ENCODE measurements around the gene PTPN14.

The PTPN14 gene

DNA sequence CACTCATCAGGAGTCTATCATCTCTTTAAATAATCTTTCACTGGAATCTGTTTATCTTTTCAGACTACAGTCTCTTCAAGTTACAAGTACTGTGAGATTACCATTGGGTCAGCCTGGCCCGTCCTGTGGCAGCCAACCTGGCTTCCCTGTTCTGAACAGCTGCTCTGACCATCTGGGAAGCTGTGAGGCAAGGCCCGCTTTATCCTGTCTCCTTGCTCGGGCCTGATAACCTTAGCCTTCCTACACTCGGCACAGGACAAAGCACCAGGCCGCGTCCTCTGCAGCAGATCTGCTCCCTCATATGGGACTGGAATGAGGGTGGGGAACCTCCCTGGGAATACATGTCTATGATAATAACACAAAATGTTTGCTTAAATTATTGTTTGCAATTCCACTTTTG is 113.3 kb downstream of the PTPN14 start:
- no peak for DNase-seq (ENCODE audit: low read depth in 2 of 3, low spot score in 2 of 3)

DNA sequence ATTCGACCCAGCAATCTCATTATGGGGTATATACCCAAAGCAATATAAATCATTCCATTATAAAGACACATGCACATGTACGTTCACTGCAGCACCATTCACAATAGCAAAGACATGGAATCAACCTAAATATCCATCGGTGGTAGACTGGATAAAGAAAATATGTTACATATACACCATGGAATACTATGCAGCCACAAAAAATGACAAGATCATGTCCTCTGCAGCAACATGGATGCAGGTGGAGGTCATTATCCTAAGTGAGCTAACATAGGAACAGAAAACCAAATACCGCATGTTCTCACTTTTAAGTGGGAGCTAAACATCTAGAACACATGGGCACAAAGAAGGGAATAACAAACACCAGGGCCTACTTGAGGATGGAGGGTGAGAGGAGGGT is 115.5 kb downstream of the PTPN14 start:
- no peak for DNase-seq (ENCODE audit: low read depth in 2 of 3, low spot score in 2 of 3)

DNA sequence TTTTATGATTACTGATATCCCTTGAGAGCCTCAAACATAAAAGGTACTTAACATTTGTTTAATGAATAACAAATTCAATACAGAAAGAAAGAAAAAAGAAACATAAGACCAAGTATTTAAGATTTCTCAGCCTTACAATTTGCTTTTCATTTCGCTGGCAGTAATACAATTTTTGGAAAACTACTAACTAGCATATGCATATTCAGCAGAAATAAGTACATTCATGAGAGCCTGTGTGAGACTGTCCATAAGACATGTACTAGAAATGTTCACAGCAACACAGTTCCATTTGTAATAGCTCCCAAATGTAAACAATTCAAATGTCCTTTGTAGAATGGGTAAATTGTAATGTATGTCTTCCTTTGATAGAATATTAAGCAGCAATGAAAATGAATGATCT is 119.2 kb downstream of the PTPN14 start:
- DNase-seq (ENCODE audit: low read depth in 2 of 3, low spot score in 2 of 3) = no peak

DNA sequence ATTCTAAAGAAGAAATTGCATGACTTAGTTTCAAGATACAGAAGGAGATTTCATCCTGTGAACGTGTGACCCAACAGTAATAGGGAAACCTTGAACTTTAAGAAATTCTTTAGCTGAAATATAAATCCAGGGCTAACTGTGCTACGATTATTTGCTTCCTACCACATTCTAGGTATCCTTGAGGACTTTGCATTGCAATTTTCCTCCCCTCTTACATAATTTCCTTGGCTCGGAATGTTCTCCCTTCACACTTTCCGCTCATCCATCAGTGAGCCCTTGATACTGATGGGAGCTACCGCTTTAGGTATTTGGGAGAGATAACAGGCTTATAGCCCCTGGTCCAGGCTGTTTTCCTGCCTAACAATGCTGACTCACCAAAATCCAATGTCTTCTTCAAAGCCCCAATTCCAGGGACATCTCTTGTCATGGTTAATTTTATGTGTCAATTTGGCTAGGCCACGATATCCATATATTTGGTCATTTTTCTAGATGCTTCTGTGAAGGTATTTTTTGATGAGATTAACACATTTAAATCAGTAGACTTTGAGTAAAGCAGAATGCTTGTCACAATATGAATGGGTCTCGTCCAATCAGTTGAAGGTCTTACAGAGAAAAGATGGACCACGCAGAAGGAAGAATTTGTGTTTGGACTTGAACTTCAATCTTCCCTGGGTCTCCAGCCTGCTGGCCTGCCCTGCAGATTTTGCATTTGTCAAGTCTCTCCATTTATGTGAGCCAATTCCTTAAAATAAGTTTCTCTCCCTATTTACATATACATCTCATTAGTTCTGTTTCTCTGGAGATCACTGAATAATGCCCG is 121.2 kb downstream of the PTPN14 start:
- no peak for DNase-seq (ENCODE audit: low read depth in 2 of 3, low spot score in 2 of 3)

DNA sequence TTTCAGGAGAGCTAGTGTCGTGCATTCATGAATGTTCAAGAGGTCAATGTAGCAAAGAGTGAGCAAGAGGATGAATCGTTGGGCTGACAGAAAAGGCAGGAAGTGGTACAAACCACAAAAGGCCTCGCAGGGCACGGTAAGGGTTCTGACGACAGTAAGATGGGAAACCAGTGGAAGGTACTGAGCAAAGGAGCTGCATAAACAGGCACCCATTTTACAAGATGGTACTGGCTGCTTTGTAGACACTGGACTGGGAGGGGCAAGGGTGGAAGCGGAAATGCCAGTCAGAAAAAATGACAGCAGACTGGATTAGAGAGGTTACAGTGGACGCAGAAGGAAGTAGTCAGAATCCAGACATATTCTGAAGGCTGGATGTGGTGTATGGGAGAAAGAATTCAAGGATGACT is 123.5 kb downstream of the PTPN14 start:
- peak in 2 of 3 experiments; percentile 21 to 32 for DNase-seq (ENCODE audit: low read depth in 2 of 3, low spot score in 2 of 3)

DNA sequence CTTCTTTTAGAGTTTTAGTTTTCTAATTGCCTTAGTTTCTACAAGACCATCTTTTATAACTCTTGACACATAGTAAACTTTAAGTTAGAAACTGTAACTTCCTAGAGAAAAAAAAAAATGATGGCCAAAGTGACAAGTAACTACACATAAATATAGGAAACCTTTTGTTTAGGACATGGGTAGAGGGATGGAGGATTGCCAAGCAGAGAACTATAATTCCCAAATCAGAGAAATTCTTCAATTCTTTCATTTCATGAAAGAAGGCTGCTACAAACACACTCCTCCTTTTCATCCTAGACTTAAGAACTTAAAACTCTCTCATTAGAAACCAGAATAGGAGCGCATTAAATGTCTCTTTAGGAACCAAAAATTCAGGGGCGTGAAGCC is 125.0 kb downstream of the PTPN14 start:
- no peak for DNase-seq (ENCODE audit: low read depth in 2 of 3, low spot score in 2 of 3)

DNA sequence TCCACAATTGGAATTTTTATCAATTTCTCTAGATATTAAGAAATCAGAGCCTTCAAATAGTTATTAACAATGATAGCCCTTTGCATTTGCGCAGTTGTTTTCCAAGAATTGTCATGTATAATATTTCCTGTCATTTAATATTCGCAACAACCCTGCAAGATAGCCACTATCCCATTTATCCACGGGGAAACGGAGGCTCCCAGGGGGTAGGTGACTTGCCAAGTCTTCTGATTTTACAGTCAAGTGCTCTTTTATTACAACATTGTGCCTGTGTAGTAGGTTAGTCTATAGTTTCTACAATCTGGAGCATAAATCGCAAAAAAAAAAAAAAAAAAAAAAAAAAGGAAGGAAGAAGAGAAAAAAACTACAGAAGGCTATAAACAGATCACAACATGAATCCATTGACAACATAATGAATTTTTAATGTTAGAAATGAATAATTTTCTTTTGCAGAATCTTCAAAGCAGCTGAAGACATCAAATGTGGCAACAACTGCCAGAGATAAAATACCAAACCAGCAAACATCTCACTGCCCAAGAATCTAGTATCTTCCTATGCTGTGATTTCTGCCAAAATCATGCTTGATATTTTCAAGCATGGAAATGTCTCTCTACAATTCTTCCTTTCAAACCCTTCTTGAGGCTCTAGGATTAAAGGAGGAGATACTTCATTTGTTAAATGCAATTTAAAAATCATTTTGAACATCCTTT is 125.5 kb downstream of the PTPN14 start:
- DNase-seq (ENCODE audit: low read depth in 2 of 3, low spot score in 2 of 3) = no peak

DNA sequence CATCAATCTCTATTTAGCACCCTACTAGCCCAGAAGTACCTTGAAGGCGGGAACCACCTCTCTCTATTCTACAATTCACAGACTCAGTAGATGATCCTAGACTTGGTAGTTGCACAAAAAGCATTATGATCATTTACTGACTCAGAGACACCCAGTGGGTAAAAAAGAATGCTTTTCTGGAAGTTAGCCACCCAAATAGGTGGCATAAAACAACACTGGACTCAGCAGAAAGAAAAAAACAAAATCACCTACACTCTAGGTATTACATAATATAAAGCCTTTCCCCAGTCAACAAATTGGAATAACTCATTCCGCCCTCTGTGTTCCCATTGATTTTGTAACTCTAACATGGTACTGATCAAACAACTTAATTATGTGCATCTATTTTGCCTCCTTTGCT is 126.3 kb downstream of the PTPN14 start:
- DNase-seq (ENCODE audit: low read depth in 2 of 3, low spot score in 2 of 3) = no peak

DNA sequence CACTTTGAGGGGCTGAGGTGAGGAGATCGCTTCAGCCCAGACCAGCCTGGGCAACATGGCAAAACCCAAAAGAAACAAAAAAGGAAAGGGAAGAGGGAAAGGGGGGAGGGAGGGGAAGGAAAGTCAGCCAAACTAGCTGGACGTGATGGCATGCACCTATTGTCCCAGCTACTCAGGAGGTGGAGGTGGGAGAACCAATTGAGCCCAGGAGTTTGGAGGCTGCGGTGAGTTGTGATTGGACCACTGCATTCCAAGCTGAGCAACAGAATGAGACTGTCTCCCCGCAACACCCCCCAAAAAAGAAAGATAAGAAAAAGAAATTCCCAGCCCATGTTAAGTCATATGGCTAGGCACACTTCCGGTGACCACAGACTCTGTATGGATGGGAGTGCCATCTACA is 128.4 kb downstream of the PTPN14 start:
- no peak for DNase-seq (ENCODE audit: low read depth in 2 of 3, low spot score in 2 of 3)

DNA sequence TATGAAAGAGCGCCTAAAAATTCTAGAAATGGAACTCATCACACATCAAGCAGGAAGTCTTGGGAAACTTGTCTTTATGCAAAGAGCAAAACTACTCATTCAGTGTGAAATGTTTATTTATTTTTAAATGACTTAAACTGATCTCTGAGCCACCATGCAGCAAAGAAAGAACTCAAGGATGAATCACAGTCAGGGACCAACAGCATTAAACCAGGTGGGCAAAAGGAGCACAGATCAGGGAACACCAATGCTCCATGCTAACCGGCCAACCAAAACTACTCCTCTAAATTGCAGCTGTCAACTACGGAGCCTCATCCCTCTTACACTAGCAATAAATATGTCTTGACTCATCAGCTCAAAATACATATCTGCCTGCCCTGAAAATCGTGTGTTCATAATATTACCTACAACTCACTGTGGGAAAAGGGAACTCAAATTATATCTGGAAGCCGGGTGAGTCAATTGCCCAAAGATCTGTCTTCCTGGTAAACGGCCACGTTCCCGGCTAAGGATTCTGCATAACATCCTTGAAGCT is 129.2 kb downstream of the PTPN14 start:
- DNase-seq (ENCODE audit: low read depth in 2 of 3, low spot score in 2 of 3) = no peak

DNA sequence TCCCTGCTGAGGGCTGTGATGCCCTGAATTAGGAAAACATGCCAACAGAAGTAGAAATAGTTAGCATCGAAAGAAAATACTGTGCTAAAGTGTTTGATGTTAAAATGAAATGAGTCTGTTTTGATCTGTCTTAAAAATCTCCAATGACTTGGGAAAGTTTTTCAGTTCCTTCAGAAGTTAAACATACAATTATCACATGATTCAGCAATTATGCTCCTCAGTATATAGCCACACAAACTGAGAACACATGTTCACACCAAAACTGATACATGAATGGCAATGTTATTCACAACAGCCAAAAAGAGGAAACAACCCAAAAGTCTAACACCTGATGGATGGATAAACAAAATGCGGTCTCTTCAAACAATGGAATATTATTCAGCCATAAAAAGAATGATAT is 130.6 kb downstream of the PTPN14 start:
- DNase-seq (ENCODE audit: low read depth in 2 of 3, low spot score in 2 of 3) = no peak

DNA sequence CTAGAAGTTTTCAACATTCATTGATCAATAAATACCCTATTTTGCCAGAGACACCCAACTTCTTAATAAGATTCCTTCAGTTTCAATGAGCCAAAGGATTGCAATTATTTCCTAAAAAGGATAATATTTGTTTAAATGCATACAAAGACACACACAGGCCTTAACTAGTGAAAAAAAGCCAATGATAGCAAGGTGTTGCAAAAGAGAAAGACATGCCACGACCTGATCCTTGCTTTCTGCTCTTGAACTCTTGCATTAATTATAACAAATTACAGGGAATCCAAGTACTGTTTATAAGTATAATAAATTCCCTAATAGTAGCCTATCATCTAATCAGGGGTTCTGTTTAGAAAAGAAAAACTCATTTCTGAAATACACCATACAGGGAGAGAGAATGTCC is 131.1 kb downstream of the PTPN14 start:
- no peak for DNase-seq (ENCODE audit: low read depth in 2 of 3, low spot score in 2 of 3)

DNA sequence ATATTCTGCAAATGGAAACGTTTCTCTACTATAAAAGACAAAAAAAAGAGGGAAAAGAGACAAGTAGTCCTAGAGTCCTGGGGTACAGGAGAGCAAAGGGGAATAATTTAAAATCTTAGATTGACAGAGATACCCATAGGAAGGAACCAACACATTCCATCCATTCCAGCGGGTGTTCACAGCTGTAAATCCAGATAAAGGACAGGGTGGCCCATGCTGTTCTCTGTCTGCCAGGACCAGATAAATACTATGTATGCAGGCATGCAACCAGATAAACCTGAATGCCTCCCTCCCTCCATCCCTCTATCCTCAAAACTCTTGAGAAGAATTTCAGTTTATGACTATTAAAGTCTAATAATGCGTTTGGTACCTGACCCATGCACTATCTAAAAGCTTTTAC is 131.8 kb downstream of the PTPN14 start:
- DNase-seq (ENCODE audit: low read depth in 2 of 3, low spot score in 2 of 3) = no peak

DNA sequence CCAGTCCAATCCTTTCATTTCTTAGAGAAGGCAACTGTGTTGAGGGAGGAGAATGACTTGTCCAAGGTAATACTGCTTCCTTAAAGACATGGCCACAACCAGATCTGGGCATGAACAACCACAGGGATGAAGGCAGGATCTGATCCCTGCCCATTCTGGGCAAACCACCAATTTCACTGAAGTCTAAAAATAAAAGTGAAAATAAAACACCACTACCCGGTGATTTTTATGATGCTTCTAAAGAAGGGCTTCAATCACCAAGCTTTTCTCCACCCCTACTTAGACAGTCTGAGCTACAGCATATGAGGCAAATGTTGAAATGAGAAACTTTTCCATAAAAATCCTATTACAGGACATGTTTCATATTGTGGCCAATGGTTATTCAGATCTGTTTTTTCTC is 133.0 kb downstream of the PTPN14 start:
- no peak for DNase-seq (ENCODE audit: low read depth in 2 of 3, low spot score in 2 of 3)

DNA sequence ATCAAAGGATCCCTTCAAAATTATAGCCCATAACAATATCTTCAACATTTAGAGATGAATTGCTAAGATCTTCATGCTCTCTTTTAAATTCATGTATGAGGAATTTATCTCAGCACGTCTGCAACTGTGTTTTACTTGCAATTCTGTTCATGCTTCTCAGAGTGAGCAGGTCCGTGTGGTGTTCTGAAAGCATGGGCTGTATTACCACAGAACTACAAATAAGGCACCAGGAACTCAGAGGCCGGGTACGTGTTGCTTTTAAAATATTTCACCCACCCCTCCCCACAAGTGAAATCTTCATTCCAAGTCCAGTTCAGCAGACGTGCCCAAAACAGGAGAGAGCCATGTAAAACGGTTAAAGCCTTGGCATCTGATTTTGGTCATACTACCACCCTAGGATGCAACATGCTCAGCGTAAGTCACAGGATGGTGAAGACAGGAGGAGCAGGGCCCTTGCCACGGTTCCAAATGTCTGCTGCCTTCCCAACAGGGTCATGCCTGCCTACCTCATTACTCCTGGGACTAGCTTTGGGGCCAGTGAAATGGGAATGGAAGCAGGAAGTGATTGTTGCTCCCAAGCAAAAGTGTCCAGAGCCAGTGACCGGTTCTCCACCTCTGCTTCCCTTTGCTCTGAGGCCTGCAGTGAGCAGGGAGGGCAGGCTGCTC is 133.7 kb downstream of the PTPN14 start:
- no peak for DNase-seq (ENCODE audit: low read depth in 2 of 3, low spot score in 2 of 3)

DNA sequence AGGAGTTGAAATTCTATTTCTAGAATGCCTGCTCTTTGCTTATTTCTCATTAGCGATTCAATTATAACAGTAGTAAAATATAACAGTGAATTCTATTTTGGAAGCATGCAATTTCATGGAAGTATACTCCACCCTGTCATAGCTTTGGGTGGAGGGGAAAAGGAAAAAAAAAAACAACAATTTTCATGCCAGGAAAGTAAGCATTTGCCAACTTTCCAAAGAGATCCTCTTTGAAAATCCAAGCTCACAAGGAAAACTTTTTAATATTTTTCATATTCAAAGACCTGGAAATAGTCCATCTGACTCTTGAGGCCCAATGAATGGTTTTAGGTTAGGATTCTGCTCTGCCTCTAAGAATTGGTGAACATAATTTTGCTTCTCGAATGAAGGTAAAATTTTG is 134.5 kb downstream of the PTPN14 start:
- DNase-seq (ENCODE audit: low read depth in 2 of 3, low spot score in 2 of 3) = no peak

DNA sequence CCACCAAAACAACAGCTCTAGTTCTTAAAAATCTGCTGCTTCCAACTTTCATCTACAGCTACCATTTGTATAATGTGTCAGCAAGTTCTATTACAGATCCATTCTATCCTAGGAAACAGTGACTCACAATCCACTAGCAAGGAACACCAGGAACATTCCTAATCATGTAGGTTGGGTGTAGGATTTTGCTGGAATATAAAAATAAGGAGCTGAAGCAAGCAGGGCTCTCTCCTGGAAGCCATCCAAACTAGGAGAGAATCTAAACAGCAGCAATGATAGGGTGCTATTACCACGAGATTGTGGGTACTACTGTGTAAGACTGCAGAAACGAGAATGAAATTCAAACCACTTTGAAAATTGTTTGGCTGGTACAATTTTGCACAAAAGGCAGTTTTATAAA is 135.0 kb downstream of the PTPN14 start:
- DNase-seq (ENCODE audit: low read depth in 2 of 3, low spot score in 2 of 3) = no peak

DNA sequence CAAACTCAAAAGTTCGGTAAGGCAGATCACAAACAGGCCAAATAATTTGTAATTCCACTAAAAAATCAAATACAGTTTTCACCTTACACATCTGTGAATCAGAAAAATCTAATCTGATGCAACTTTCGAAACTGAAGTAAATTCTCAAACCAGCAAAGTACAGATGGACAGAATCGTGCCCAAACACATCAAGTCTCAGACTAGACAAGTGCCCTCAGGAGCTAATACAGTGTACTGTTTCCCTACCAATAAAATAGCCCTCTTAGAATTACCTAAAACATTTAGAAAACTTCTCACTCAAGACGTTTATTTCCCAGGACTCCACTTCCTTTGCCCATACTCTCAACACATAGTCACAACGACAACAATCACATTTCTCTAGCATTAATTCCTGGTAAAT is 136.3 kb downstream of the PTPN14 start:
- no peak for DNase-seq (ENCODE audit: low read depth in 2 of 3, low spot score in 2 of 3)

DNA sequence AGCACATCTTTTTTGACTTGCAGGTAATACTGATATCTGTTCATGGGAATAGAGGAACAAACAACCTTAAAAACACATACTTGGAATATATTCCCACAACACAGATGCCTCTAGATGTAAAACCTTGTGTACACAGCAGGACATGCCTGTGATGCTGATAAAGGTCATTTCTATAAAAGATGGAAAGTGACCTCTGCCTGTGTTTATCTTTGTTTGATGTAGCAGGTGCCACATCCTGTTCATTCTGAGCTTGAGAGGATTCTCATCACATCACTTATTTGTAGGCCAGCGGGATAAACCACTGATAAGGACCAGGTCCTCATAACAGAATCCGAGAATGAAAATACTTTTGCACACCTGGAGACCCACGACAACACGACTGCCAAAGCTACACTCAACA is 136.7 kb downstream of the PTPN14 start:
- DNase-seq (ENCODE audit: low read depth in 2 of 3, low spot score in 2 of 3) = no peak

DNA sequence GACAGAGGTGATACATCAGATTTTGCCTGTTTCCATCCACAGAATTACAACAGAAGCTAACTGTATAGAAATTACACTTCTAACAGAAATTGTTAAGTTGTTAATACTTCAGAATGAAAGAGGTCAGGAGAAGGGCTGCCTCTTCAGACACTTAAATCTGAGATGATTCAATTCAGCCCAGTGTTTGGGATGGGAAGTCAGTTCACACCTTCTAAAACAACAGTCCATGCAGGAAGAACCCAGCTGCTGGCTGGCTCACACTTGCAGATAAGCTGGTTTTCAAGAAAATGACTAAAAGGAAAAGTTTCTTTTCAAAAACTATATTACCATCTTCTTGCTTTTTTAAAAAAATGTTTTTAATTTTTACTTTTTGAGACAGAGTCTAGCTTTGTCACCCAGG is 138.1 kb downstream of the PTPN14 start:
- no peak for DNase-seq (ENCODE audit: low read depth in 2 of 3, low spot score in 2 of 3)

DNA sequence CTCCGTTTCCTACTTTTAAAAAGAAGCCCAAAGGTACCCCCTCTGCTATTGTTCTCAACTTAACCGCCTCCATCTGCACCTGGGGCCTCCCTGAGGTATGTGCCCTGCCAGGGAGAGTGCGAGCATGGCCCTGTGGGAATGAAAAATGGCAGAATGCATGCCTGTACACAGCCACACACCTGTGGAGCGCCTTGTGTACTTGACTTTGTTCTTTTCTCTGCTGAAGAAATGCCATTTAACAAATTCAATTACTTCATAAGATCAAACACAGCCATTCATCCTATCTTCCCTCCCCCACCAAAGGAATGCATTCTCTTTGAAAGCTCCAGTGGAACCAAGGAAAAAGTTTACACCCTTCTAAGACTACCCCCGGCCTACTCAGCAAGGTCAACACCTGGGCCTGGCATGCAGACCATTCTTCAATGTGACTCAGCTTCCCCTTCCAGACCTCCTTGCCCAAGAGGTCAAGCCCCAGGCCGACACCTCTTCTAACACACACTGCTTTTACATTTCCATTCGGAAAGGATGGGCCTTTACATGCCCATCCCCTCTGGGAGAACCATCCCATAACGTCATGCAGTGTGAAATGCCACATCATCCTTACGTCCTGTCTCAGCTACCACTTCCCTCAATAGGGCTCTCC is 146.7 kb downstream of the PTPN14 start:
- no peak for DNase-seq (ENCODE audit: low read depth in 2 of 3, low spot score in 2 of 3)

DNA sequence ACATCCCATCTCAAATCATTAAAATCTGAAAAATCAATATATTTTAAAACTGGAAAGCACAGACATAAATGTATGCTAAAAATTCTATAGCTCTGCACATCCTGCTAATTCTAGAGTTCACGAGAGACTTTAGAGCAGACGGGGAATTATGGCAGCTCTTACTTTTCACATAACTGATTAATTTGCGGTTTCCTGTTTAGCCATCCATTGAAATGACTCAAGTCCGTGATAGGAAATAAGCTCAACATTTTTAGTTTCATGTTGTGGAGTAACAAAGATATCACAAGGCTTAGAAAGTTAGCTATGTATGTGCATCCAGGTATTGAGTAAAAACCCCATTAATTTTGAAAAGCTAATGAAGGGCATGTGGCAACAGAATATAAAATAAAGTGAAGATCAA is 147.2 kb downstream of the PTPN14 start:
- DNase-seq (ENCODE audit: low read depth in 2 of 3, low spot score in 2 of 3) = no peak
